WTC11 (cell line): ENCODE measurements around the gene ZDHHC4. TPM values are rescaled to one million over a fixed set of nuclear protein-coding genes. Genes with fewer than 3 reads are reported as not detected.

Experiments
- ATAC-seq: fragments of 200-7000 bp; cut with Tn5 transposase; 2 replicates; pipeline ENCODE4 v1.10.0; 2021; ENCODE audit warnings: mild to moderate bottlenecking, moderate library complexity
- CTCF ChIA-PET: fragments of 300-600 bp; sonication (Branson Sonifier 250); formaldehyde crosslinking; loops from one replicate; lab custom pipeline; 2021; ENCODE audit warnings: antibody characterized with exemption; lab: Charles Lee
- POLR2A ChIA-PET: fragments of 350-600 bp; sonication (Branson Sonifier 250); formaldehyde crosslinking; loops from one replicate; lab custom pipeline; 2021; ENCODE audit warnings: antibody characterized with exemption; lab: Charles Lee
- DNase-seq: peaks from one replicate; pipeline ENCODE4 v3.0.0; 2021; ENCODE audit warnings: low spot score
- H3K27ac Mint-ChIP-seq: 2 replicates; pipeline ENCODE4 v1.8.0; 2021; ENCODE audit warnings: mixed read lengths
- H3K27me3 Mint-ChIP-seq: 2 replicates; pipeline ENCODE4 v1.8.0; 2021; ENCODE audit warnings: low read depth, mild to moderate bottlenecking, moderate library complexity, mixed read lengths
- H3K36me3 Mint-ChIP-seq: 2 replicates; pipeline ENCODE4 v1.8.0; 2021; ENCODE audit warnings: mixed read lengths
- H3K4me1 Mint-ChIP-seq: 2 replicates; pipeline ENCODE4 v1.8.0; 2022; ENCODE audit warnings: mixed read lengths
- H3K4me3 Mint-ChIP-seq: 2 replicates; pipeline ENCODE4 v1.8.0; 2021; ENCODE audit warnings: mild to moderate bottlenecking, moderate library complexity, mixed read lengths
- H3K9me3 Mint-ChIP-seq: 2 replicates; pipeline ENCODE4 v1.8.0; 2021; ENCODE audit warnings: mixed read lengths
- AR ChIP-seq: fragments of 250-450 bp; sonication (Bioruptor Pico); IDR thresholded peaks from 2 replicates; pipeline ENCODE4 v1.9.0; 2021; ENCODE audit warnings: mild to moderate bottlenecking
- ARID4B ChIP-seq: sonication (generic); formaldehyde crosslinking; IDR thresholded peaks from 2 replicates; pipeline ENCODE4 v1.8.0; 2023; ENCODE audit warnings: missing genetic modification reagents, mild to moderate bottlenecking, borderline replicate concordance
- CBFB ChIP-seq: sonication (generic); formaldehyde crosslinking; IDR thresholded peaks from 2 replicates; pipeline ENCODE4 v1.8.1; 2022; ENCODE audit warnings: mild to moderate bottlenecking, low read depth, missing genetic modification reagents
- MAX ChIP-seq: sonication (generic); formaldehyde crosslinking; IDR thresholded peaks from 2 replicates; pipeline ENCODE4 v1.8.0; 2022; ENCODE audit warnings: mild to moderate bottlenecking, missing genetic modification reagents
- MLX ChIP-seq: sonication (generic); formaldehyde crosslinking; IDR thresholded peaks from 2 replicates; pipeline ENCODE4 v1.8.1; 2023; ENCODE audit warnings: mild to moderate bottlenecking, missing genetic modification reagents, moderate library complexity
- MYBL2 ChIP-seq: sonication (generic); formaldehyde crosslinking; IDR thresholded peaks from 2 replicates; pipeline ENCODE4 v1.8.1; 2023; ENCODE audit warnings: mild to moderate bottlenecking, moderate library complexity, missing genetic modification reagents
- NFYB ChIP-seq: sonication (generic); formaldehyde crosslinking; conservative IDR thresholded peaks from 2 replicates; pipeline ENCODE4 v1.8.0; 2022; ENCODE audit warnings: low read depth, missing genetic modification reagents
- PRDM15 ChIP-seq: sonication (generic); formaldehyde crosslinking; IDR thresholded peaks from 2 replicates; pipeline ENCODE4 v1.8.0; 2022; ENCODE audit warnings: missing genetic modification reagents
- RELA ChIP-seq: sonication (generic); formaldehyde crosslinking; IDR thresholded peaks from 2 replicates; pipeline ENCODE4 v1.8.1; 2022; ENCODE audit warnings: missing genetic modification reagents, mild to moderate bottlenecking, borderline replicate concordance
- SOX15 ChIP-seq: fragments of 250-450 bp; sonication (Bioruptor Pico); IDR thresholded peaks from 2 replicates; pipeline ENCODE4 v1.9.0; 2021; ENCODE audit warnings: mild to moderate bottlenecking
- ZNF138 ChIP-seq: sonication (generic); formaldehyde crosslinking; conservative IDR thresholded peaks from 2 replicates; pipeline ENCODE4 v1.8.1; 2022; ENCODE audit warnings: mild to moderate bottlenecking, moderate library complexity, missing genetic modification reagents
- ZNF263 ChIP-seq: sonication (generic); formaldehyde crosslinking; IDR thresholded peaks from 2 replicates; pipeline ENCODE4 v1.8.1; 2022; ENCODE audit warnings: low read depth, mild to moderate bottlenecking, moderate library complexity, missing genetic modification reagents
- ZNF423 ChIP-seq: fragments of 250-450 bp; sonication (Bioruptor Pico); IDR thresholded peaks from 2 replicates; pipeline ENCODE4 v2.1.2; 2022; ENCODE audit warnings: mild to moderate bottlenecking, moderate library complexity
- total RNA-seq: library from RNA; stranded (reverse); gene quantifications from 3 replicates; pipeline ENCODE4 v1.2.3, GENCODE V29; 2021

Gene ZDHHC4
- total RNA-seq, 1 experiment from 2014 or later, result 37.7 TPM

- no peak for TF ChIP-seq MAX
- no peak for TF ChIP-seq CBFB (CRISPR knock-in tag)
Measured at GRCh38 chr7:6532516-6532915, 44.7 kb upstream of the ZDHHC4 start (continued).

GRCh38 chr7:6533893-6534495 lies 43.3 kb upstream of the ZDHHC4 start:
- Mint-ChIP-seq H3K9me3 (no peaks in the 10 kb centered on the region), H3K4me1 (peaks cover 14% of the 10 kb centered on the region), H3K27me3 (peaks cover 77% of the 10 kb centered on the region), H3K36me3 (no peaks in the 10 kb centered on the region), H3K4me3 (no peak overlapping the region), H3K27ac (no peak overlapping the region)
- POLR2A ChIA-PET, result no interaction called here
- CTCF ChIA-PET, result interaction anchor here (1.2 to 2.9 kb wide), 2 partner anchors 18 to 25 kb away, joined by 3 to 8 read pairs; no protein-coding TSS in a partner anchor
- DNase-seq, result no peak
- no peak for TF ChIP-seq PRDM15
- no peak for TF ChIP-seq RELA (CRISPR knock-in tag)
- no peak for TF ChIP-seq SOX15 (CRISPR knock-in tag)
- TF ChIP-seq MYBL2 (CRISPR knock-in tag), result no peak
- no peak for TF ChIP-seq ZNF138 (CRISPR knock-in tag)
- no peak for TF ChIP-seq MLX
- no peak for TF ChIP-seq NFYB
- no peak for ATAC-seq

GRCh38 chr7:6536262-6537260 lies 40.7 kb upstream of the ZDHHC4 start:
- ATAC-seq (peak; percentile 94), DNase-seq (peak; percentile 87)
- ChIA-PET CTCF (interaction anchor here (0.6 to 1.9 kb wide), 4 partner anchors 20 to 76 kb away, joined by 3 to 9 read pairs (median 8); partner anchors contain the start of gene INTS15), POLR2A (no interaction called here)
- Mint-ChIP-seq H3K9me3 (no peaks in the 10 kb centered on the region), H3K36me3 (no peaks in the 10 kb centered on the region), H3K27me3 (peaks cover 55% of the 10 kb centered on the region)
- TF ChIP-seq ARID4B (CRISPR knock-in tag) (no peak), PRDM15 (peak; percentile 88), ZNF423 (CRISPR knock-in tag) (peak; percentile 63), AR (CRISPR knock-in tag) (no peak), ZNF263 (peak; percentile 16; the same call in 1 of the 2 replicates)
- TF ChIP-seq, all 79 proteins: peak for 3
- H3K4me1 Mint-ChIP-seq, result peaks cover 3% of the 10 kb centered on the region
- H3K27ac Mint-ChIP-seq, result no peak overlapping the region
- H3K4me3 Mint-ChIP-seq, result peak overlapping the region; percentile 67
